Adrenal gland (tissue), 12 donors: ENCODE data around the gene ABCC4. TPM values are rescaled to one million over a fixed set of nuclear protein-coding genes. Genes with fewer than 3 reads are reported as not detected.

Source experiments
- DNase-seq, 7 donors: peaks; one replicate each; pipeline ENCODE4 v3.0.0-alpha.2; 2019 to 2020
- H3K27ac ChIP-seq, 5 donors: fragments of 200-600 bp; sonication (generic) in 4 of 5; 1 replicate in 3 of 5; 2 replicates in 2 of 5; pipeline versions ENCODE4 v1.5.1 to v1.8.0; 2016 to 2020; ENCODE audit warnings: mild to moderate bottlenecking in 1 of 5
- H3K27me3 ChIP-seq: fragments of 200-600 bp; 2 replicates; pipeline ENCODE4 v1.8.0; 2021
- H3K36me3 ChIP-seq, 2 donors: fragments of 200-600 bp; replicated peaks in 1 of 2; 1 replicate in 1 of 2; 2 replicates in 1 of 2; pipeline versions ENCODE4 v1.5.1 to v1.8.0; 2018 to 2022
- H3K4me1 ChIP-seq, 2 donors: fragments of 200-600 bp; replicated peaks in 1 of 2; 1 replicate in 1 of 2; 2 replicates in 1 of 2; pipeline versions ENCODE4 v1.5.1 to v1.8.0; 2018 to 2021
- H3K4me3 ChIP-seq, 4 donors: fragments of 200-600 bp; sonication (generic) in 3 of 4; one replicate each; pipeline ENCODE4 v1.5.1; 2016 to 2018
- H3K9me3 ChIP-seq, 3 donors: fragments of 200-600 bp; sonication (generic) in 1 of 3; replicated peaks in 1 of 3; 1 replicate in 2 of 3; 2 replicates in 1 of 3; pipeline versions ENCODE4 v1.5.1 to v1.8.0; 2016 to 2021
- POLR2A ChIP-seq, 2 donors: fragments of 450-650 bp; IDR thresholded peaks; one replicate each; pipeline ENCODE4 v1.6.1; 2017; ENCODE audit warnings: antibody characterized with exemption in 2 of 2, mild to moderate bottlenecking in 2 of 2, moderate library complexity in 1 of 2
- WGBS, 4 donors: extraction: QIAGEN DNeasy Blood & Tissue Kit in 2 of 4; methylation state at CpG; one replicate each; pipeline versions ENCODE4 v1.1.5 to v1.1.7; 2013 to 2017; 5-methylcytosine and 5-hydroxymethylcytosine counted together
- intact Hi-C, 2 donors: fragments of 100-400 bp; cut with DNase I; formaldehyde crosslinking; loops; one replicate each; pipeline versions ENCODE4 v1.14.1 to v1.15.0; 2022 to 2023
- polyA plus RNA-seq, 3 donors: library from polyadenylated mRNA; stranded (reverse); fragments of 200-250 nt in 2 of 3; fragments of 350-450 nt in 1 of 3; fragmentation: Illumina TruSeq in 1 of 3; extraction: RNeasy Lipid Tissue Mini Kit (QIAGEN cat#74804) in 1 of 3; gene quantifications; one replicate each; pipeline ENCODE4 v1.2.3, GENCODE V29; 2013 to 2014
- total RNA-seq, 9 donors: library from RNA; depleted of rRNA in 4 of 9; stranded (reverse); fragments of >200 nt in 4 of 9; fragments of 120-200 nt in 1 of 9; fragmentation: NEBNext Ultra II Directional in 1 of 9; extraction: Animal tissue kit (Norgen Biotek cat#: 25700) in 1 of 9; gene quantifications; one replicate each; pipeline versions ENCODE4 v1.1.0 to v1.2.4, GENCODE V29; 2013 to 2023
- TF ChIP-seq, protein P1 (sequence below), 6 experiments: fragments of 450-650 bp in 4 of 6; fragments of 200-600 bp in 2 of 6; sonication (generic) in 1 of 6; IDR thresholded peaks; 1 replicate in 5 of 6; 2 replicates in 1 of 6; pipeline versions ENCODE4 v1.5.1 to v1.8.0; 2016 to 2021; ENCODE audit warnings: antibody characterized with exemption in 6 of 6, mild to moderate bottlenecking in 2 of 6, moderate library complexity in 1 of 6
- donor health status: healthy with polysubstance abuse.
- donor health status: Bipolar disorder and iron deficiency.
- donor health status: DM: yes; HTN: yes; CAD: no.
- donor health status: DM: no; HTN: no; CAD: no.
- donor health status: DM: no; HTN: no; CAD: no.
- donor health status: DM: yes; HTN: yes; CAD: no.

Gene ABCC4
- total and polyA plus RNA-seq, 12 donors: 0.56 to 6.6 (median 3.4) TPM

DNA sequence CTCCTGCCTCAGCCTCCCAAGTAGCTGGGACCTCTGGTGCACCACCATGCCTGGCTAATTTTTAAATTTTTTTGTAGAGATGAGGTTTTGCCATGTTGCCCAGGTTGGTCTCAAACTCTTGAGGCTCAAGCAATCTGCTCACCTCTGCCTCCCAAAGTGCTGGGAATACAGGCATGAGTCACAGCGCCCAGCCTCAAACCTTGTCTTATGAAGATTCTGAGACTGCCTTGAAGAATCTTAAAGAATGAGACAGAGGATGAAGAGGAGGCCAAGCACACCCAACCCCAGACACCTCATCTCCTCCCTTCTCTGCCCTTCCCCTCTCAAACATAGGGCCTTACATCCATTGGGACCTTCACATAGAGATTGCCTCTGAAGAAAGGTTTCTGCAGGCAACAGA is 179.7 kb downstream of the ABCC4 start:
- no peak overlapping the region for H3K27ac ChIP-seq
- no peak for DNase-seq
- intact Hi-C loops: no loop called here
- H3K4me1 ChIP-seq: no peaks in the 10 kb centered on the region
- no peaks in the 10 kb centered on the region for H3K9me3 ChIP-seq
- H3K27me3 ChIP-seq: no peaks in the 10 kb centered on the region
- WGBS, 4 donors: 88 to 100% (median 100%) methylated on average over 1 of the region's 1 CpG
- no peak overlapping the region for H3K4me3 ChIP-seq
- TF ChIP-seq, protein P1, sequence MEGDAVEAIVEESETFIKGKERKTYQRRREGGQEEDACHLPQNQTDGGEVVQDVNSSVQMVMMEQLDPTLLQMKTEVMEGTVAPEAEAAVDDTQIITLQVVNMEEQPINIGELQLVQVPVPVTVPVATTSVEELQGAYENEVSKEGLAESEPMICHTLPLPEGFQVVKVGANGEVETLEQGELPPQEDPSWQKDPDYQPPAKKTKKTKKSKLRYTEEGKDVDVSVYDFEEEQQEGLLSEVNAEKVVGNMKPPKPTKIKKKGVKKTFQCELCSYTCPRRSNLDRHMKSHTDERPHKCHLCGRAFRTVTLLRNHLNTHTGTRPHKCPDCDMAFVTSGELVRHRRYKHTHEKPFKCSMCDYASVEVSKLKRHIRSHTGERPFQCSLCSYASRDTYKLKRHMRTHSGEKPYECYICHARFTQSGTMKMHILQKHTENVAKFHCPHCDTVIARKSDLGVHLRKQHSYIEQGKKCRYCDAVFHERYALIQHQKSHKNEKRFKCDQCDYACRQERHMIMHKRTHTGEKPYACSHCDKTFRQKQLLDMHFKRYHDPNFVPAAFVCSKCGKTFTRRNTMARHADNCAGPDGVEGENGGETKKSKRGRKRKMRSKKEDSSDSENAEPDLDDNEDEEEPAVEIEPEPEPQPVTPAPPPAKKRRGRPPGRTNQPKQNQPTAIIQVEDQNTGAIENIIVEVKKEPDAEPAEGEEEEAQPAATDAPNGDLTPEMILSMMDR (IDR thresholded peaks at IDR 0.05): no peak
- no peak for TF ChIP-seq POLR2A (IDR thresholded peaks at IDR 0.05)
- H3K36me3 ChIP-seq: no peaks in the 10 kb centered on the region

- no peak for DNase-seq
- H3K4me1 ChIP-seq: no peaks in the 10 kb centered on the region
- 90 to 100% (median 96%) methylated on average over 2 of the region's 2 CpGs for WGBS, 4 donors
- no peaks in the 10 kb centered on the region for H3K27me3 ChIP-seq
- intact Hi-C loops: no loop called here
- TF ChIP-seq, protein P1 (IDR thresholded peaks at IDR 0.05): no peak
- TF ChIP-seq POLR2A (IDR thresholded peaks at IDR 0.05): no peak
- H3K36me3 ChIP-seq: no peaks in the 10 kb centered on the region
- H3K4me3 ChIP-seq: no peak overlapping the region
- no peaks in the 10 kb centered on the region for H3K9me3 ChIP-seq
- H3K27ac ChIP-seq: no peak overlapping the region
These were observed 180.6 kb downstream of the ABCC4 start for GRCh38 chr13:95120650-95121049.

DNA sequence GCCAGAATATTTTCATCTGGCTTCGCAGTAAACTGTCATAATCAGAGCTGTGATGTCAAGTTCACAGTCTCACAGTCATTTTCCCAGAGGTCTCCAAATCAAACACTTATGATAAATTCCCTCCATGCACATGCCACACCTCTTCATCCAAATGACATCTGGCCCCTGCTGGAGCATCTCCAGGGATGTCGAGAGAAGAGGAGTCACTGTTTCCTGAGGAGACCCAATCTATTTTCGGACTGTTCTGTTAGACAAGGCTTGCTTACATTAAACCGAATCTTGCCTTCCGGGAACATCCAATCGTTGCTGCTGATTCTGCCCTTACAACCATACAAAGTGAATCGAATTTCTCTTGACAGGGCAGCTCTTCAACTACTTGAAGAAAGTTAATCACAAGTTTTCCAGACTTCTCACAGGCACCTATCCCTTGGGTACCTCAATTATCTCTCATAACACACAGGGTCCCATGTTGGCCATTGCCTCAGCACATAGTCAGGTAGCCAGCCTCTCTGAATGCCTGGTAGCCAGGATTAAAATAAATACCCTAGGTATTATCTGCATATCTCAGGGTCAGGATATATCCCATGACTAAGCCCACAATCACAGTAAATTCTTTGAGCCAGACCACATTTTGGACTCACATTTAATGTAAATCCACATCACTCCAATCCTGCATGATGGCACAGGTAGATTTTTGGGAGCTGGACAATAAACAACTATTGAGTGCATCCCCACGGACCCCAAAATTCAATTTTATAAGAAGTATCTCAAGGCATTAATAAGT is 182.5 kb downstream of the ABCC4 start:
- no peak for TF ChIP-seq POLR2A (IDR thresholded peaks at IDR 0.05)
- Histone ChIP-seq H3K9me3 (no peaks in the 10 kb centered on the region), H3K27me3 (no peaks in the 10 kb centered on the region), H3K36me3 (no peaks in the 10 kb centered on the region), H3K4me3 (no peak overlapping the region), H3K27ac (no peak overlapping the region), H3K4me1 (no peaks in the 10 kb centered on the region)
- intact Hi-C loops: no loop called here
- 79 to 88% (median 85%) methylated on average over 8 of the region's 8 CpGs for WGBS, 4 donors
- DNase-seq: no peak

DNA sequence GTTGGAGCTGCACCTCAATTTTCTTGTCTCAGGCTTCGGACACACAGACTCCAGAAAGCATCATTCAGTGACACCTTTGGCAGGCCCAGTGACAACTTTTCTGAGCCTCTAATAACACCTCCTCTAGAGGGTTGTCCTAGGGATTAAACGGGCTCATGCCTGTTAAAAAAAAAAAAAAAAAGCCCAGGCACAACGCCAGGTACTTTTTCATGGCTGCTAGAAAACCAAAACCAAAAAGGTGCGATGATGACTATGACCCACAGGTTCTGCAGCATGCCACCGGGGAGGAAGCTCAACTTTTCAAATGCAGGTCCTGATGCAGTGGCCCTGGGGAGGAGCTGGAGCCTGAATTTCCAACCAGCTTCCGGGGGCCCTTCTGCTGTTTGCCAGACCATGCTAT is 184.2 kb downstream of the ABCC4 start:
- Histone ChIP-seq H3K27me3 (no peaks in the 10 kb centered on the region), H3K9me3 (no peaks in the 10 kb centered on the region), H3K4me1 (no peaks in the 10 kb centered on the region), H3K36me3 (no peaks in the 10 kb centered on the region), H3K27ac (no peak overlapping the region), H3K4me3 (no peak overlapping the region)
- no peak for TF ChIP-seq POLR2A (IDR thresholded peaks at IDR 0.05)
- TF ChIP-seq, protein P1 (IDR thresholded peaks at IDR 0.05): no peak
- no peak for DNase-seq
- intact Hi-C loops: no loop called here
- 68 to 79% (median 75%) methylated on average over 6 of the region's 6 CpGs for WGBS, 4 donors

DNA sequence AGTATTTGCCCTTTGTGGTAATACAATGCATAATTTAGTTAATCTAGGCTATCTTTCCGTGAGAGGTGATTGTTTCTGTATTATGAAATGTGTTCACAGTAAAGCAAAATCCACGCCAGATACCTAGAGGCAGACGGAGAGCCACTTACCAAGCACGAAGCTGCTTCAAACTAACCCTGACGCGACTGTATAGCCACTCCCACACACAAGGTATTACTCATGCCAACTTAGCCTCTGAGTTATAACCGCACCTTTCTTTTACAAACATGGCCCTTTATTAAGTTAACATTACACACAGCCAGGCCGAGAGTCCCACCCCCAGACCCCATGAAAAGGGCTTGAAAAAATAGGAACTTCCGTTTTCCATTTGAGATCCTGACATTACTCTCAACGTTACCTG is 185.7 kb downstream of the ABCC4 start:
- TF ChIP-seq, protein P1 (IDR thresholded peaks at IDR 0.05): no peak
- no peak for TF ChIP-seq POLR2A (IDR thresholded peaks at IDR 0.05)
- intact Hi-C loops: no loop called here

More for the DNA sequence above, 185.7 kb downstream of the ABCC4 start:
- no peaks in the 10 kb centered on the region for H3K27me3 ChIP-seq
- no peaks in the 10 kb centered on the region for H3K4me1 ChIP-seq
- 70 to 86% (median 81%) methylated on average over 10 of the region's 10 CpGs for WGBS, 4 donors
- DNase-seq: no peak
- no peak overlapping the region for H3K27ac ChIP-seq
- H3K9me3 ChIP-seq: no peaks in the 10 kb centered on the region
- no peak overlapping the region for H3K4me3 ChIP-seq
- H3K36me3 ChIP-seq: no peaks in the 10 kb centered on the region
